HL-60 (cell line): ENCODE data around the gene CBLC.

Experiments
- DNase-seq, 2 experiments: peaks; one replicate each; pipeline ENCODE4 v3.0.0-alpha.2; 2010 to 2020; ENCODE audit warnings: low read depth in 1 of 2, low spot score in 1 of 2
- H3K27ac ChIP-seq: fragments of 250-450 bp; sonication (Bioruptor Pico); replicated peaks from 2 replicates; pipeline ENCODE4 v1.5.1; 2020; ENCODE audit warnings: mild to moderate bottlenecking, moderate library complexity
- H3K27me3 ChIP-seq: fragments of 250-450 bp; sonication (Bioruptor Pico); 2 replicates; pipeline ENCODE4 v1.5.1; 2021; ENCODE audit warnings: mild to moderate bottlenecking, moderate library complexity; ENCODE audit not compliant: insufficient read depth, poor library complexity, severe bottlenecking
- H3K4me3 ChIP-seq: replicated peaks from 2 replicates; pipeline ENCODE4 v1.5.1; 2011; ENCODE audit warnings: mild to moderate bottlenecking, control low read depth, low read length; ENCODE audit not compliant: insufficient read depth
- GABPA ChIP-seq: IDR thresholded peaks from 2 replicates; pipeline ENCODE4 v1.6.1; 2012; ENCODE audit warnings: low read depth
- POLR2AphosphoS5 ChIP-seq: IDR thresholded peaks from 2 replicates; pipeline ENCODE4 v1.6.1; 2012; ENCODE audit warnings: low read depth
- REST ChIP-seq: IDR thresholded peaks from 2 replicates; pipeline ENCODE4 v1.6.1; 2012; ENCODE audit warnings: low read depth; ENCODE audit not compliant: insufficient replicate concordance
- SPI1 ChIP-seq: IDR thresholded peaks from 2 replicates; pipeline ENCODE4 v1.6.1; 2012; ENCODE audit warnings: low read depth, mild to moderate bottlenecking, borderline replicate concordance
- long read RNA-seq: library from polyadenylated mRNA; unstranded; transcript quantifications from one replicate; pipeline ENCODE4 v2.0.0, GENCODE V29; 2020
- TF ChIP-seq, protein P1 (sequence below): IDR thresholded peaks from one replicate; pipeline ENCODE4 v1.5.1; 2011; ENCODE audit warnings: low read length, control low read depth, inconsistent platforms; ENCODE audit not compliant: insufficient read depth

Gene CBLC
- long read RNA-seq: 0 reads

GRCh38 chr19:44777715-44778347 lies at the start of gene CBLC:
TSS of gene CBLC (plus strand) at chr19:44777890. CDS start at chr19:44777932, 42 bp downstream.
- Histone ChIP-seq H3K27ac (no peak within 1 kb of the TSS), H3K27me3 (no peaks in the 10 kb centered on the region), H3K4me3 (no peak within 1 kb of the TSS)
- no peak for DNase-seq
- TF ChIP-seq SPI1: no peak
- TF ChIP-seq, protein P1, sequence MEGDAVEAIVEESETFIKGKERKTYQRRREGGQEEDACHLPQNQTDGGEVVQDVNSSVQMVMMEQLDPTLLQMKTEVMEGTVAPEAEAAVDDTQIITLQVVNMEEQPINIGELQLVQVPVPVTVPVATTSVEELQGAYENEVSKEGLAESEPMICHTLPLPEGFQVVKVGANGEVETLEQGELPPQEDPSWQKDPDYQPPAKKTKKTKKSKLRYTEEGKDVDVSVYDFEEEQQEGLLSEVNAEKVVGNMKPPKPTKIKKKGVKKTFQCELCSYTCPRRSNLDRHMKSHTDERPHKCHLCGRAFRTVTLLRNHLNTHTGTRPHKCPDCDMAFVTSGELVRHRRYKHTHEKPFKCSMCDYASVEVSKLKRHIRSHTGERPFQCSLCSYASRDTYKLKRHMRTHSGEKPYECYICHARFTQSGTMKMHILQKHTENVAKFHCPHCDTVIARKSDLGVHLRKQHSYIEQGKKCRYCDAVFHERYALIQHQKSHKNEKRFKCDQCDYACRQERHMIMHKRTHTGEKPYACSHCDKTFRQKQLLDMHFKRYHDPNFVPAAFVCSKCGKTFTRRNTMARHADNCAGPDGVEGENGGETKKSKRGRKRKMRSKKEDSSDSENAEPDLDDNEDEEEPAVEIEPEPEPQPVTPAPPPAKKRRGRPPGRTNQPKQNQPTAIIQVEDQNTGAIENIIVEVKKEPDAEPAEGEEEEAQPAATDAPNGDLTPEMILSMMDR: no peak

GRCh38 chr19:44728178-44728577 lies 49.5 kb upstream of the CBLC start:
- Histone ChIP-seq H3K27me3 (no peaks in the 10 kb centered on the region), H3K4me3 (no peak overlapping the region), H3K27ac (no peak overlapping the region)
- no peak for TF ChIP-seq REST
- TF ChIP-seq, protein P1: no peak
- no peak for TF ChIP-seq POLR2AphosphoS5
- no peak for TF ChIP-seq SPI1
- TF ChIP-seq GABPA: no peak
- no peak for DNase-seq

DNA sequence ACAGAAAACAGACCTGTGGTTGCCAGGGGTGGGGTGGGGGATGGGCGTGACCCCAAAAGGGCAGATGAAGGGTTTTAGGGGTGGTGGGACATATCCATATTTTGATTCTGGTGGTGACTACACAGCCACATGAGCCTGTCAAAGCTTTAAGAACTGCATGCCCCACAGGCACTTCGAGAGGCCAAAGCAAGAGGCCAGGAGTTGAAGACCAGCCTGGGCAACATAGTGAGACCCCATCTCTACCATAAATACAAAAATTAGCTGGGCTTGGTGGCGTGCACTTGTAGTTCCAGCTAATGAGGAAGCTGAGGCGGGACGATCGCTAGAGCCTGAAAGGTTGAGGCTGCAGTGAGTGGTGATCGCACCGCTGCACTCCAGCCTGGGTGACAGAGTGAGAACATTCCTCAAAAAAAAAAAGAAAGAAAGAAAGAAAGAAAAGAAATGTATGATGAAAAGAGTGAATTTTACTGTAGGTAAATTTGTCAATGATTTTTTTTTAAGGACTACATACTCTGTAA lies 48.1 kb upstream of the CBLC start:
- Histone ChIP-seq H3K27me3 (no peaks in the 10 kb centered on the region), H3K27ac (no peak overlapping the region), H3K4me3 (no peak overlapping the region)
- TF ChIP-seq GABPA (no peak), POLR2AphosphoS5 (no peak), REST (no peak), SPI1 (no peak)
- TF ChIP-seq, protein P1: no peak
- no peak for DNase-seq

- no peak for DNase-seq
- TF ChIP-seq REST: no peak
- TF ChIP-seq GABPA: no peak
- TF ChIP-seq POLR2AphosphoS5: no peak
- TF ChIP-seq, protein P1: no peak
- TF ChIP-seq SPI1: no peak
- H3K4me3 ChIP-seq: no peak overlapping the region
- no peak overlapping the region for H3K27ac ChIP-seq
- H3K27me3 ChIP-seq: no peaks in the 10 kb centered on the region
These were observed 46.6 kb upstream of the CBLC start for GRCh38 chr19:44731081-44731480.
